ENCODE measurements around the gene CHP2. TPM values are rescaled to one million over a fixed set of nuclear protein-coding genes. Genes with fewer than 3 reads are reported as not detected.

Gene CHP2
- total RNA-seq, 1 experiment from 2014 or later, result 2.1 TPM

- TF ChIP-seq, protein P1, sequence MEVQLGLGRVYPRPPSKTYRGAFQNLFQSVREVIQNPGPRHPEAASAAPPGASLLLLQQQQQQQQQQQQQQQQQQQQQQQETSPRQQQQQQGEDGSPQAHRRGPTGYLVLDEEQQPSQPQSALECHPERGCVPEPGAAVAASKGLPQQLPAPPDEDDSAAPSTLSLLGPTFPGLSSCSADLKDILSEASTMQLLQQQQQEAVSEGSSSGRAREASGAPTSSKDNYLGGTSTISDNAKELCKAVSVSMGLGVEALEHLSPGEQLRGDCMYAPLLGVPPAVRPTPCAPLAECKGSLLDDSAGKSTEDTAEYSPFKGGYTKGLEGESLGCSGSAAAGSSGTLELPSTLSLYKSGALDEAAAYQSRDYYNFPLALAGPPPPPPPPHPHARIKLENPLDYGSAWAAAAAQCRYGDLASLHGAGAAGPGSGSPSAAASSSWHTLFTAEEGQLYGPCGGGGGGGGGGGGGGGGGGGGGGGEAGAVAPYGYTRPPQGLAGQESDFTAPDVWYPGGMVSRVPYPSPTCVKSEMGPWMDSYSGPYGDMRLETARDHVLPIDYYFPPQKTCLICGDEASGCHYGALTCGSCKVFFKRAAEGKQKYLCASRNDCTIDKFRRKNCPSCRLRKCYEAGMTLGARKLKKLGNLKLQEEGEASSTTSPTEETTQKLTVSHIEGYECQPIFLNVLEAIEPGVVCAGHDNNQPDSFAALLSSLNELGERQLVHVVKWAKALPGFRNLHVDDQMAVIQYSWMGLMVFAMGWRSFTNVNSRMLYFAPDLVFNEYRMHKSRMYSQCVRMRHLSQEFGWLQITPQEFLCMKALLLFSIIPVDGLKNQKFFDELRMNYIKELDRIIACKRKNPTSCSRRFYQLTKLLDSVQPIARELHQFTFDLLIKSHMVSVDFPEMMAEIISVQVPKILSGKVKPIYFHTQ (CRISPR knock-in tag; IDR thresholded peaks at IDR 0.05), result no peak
- TF ChIP-seq CREM (CRISPR knock-in tag; IDR thresholded peaks at IDR 0.05), result no peak
- TF ChIP-seq, protein P2, sequence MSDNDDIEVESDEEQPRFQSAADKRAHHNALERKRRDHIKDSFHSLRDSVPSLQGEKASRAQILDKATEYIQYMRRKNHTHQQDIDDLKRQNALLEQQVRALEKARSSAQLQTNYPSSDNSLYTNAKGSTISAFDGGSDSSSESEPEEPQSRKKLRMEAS (CRISPR knock-in tag; IDR thresholded peaks at IDR 0.05), result no peak
- TF ChIP-seq ATF3 (CRISPR knock-in tag; conservative IDR thresholded peaks at IDR 0.05), result no peak
- no peak for TF ChIP-seq NFYB (CRISPR knock-in tag; conservative IDR thresholded peaks at IDR 0.05; ENCODE audit: low read depth)
- TF ChIP-seq, protein P3, sequence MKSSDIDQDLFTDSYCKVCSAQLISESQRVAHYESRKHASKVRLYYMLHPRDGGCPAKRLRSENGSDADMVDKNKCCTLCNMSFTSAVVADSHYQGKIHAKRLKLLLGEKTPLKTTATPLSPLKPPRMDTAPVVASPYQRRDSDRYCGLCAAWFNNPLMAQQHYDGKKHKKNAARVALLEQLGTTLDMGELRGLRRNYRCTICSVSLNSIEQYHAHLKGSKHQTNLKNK (CRISPR knock-in tag; IDR thresholded peaks at IDR 0.05), result no peak
- no peak for TF ChIP-seq ESRRA (CRISPR knock-in tag; IDR thresholded peaks at IDR 0.05; ENCODE audit: borderline replicate concordance)
- no peak for TF ChIP-seq FOXK1 (CRISPR knock-in tag; IDR thresholded peaks at IDR 0.05)
- no peak for TF ChIP-seq TEAD4 (CRISPR knock-in tag; IDR thresholded peaks at IDR 0.05)
- TF ChIP-seq ZNF219 (CRISPR knock-in tag; IDR thresholded peaks at IDR 0.05; ENCODE audit: borderline replicate concordance), result no peak
- no peak for TF ChIP-seq NFE2L1 (CRISPR knock-in tag; IDR thresholded peaks at IDR 0.05)
- TF ChIP-seq, protein P4, sequence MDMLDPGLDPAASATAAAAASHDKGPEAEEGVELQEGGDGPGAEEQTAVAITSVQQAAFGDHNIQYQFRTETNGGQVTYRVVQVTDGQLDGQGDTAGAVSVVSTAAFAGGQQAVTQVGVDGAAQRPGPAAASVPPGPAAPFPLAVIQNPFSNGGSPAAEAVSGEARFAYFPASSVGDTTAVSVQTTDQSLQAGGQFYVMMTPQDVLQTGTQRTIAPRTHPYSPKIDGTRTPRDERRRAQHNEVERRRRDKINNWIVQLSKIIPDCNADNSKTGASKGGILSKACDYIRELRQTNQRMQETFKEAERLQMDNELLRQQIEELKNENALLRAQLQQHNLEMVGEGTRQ (CRISPR knock-in tag; IDR thresholded peaks at IDR 0.05), result no peak
Observed at GRCh38 chr16:23784811-23785447, 30.1 kb downstream of the CHP2 start (continued).

DNA sequence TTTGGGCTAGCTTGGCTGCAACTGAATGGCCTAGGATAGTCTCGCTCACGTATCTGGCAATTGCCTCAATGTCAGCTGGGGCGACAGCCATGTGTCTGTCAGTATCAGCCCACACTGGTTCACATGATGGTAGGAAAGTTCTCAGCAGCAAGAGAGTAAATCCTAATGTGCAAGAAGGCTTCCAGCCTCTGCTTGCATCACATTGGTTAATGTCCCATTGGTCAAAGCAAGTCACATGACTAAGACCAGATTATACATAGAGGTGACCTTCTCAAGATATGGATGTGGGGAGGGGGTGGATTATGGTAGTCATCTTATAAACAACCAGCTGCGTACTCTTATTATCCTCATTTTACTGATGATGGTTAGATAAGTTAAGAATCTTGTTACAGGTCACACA lies 31.0 kb downstream of the CHP2 start:
- no peak overlapping the region for H3K27ac Mint-ChIP-seq

More for the DNA sequence above, 31.0 kb downstream of the CHP2 start:
- Mint-ChIP-seq H3K27me3 (ENCODE audit: low read depth) (peaks cover 93% of the 10 kb centered on the region), H3K9me3 (peaks cover 10% of the 10 kb centered on the region), H3K4me1 (peaks cover 53% of the 10 kb centered on the region), H3K36me3 (peaks cover 6% of the 10 kb centered on the region; the same call in 1 of the 2 replicates), H3K4me3 (no peak overlapping the region)
- ChIA-PET CTCF (interaction anchor here (1.0 to 3.4 kb wide), 3 partner anchors 15 to 20 kb away, joined by 3 to 19 read pairs (median 6); no protein-coding TSS in a partner anchor), POLR2A (no interaction called here)
- no peak for DNase-seq (ENCODE audit: low spot score)
- TF ChIP-seq IRF2 (CRISPR knock-in tag; IDR thresholded peaks at IDR 0.05; ENCODE audit: borderline replicate concordance, low read depth), result no peak
- TF ChIP-seq, protein P4 (CRISPR knock-in tag; IDR thresholded peaks at IDR 0.05), result peak; percentile 77
- TF ChIP-seq, protein P2 (CRISPR knock-in tag; IDR thresholded peaks at IDR 0.05), result no peak
- TF ChIP-seq, protein P5, sequence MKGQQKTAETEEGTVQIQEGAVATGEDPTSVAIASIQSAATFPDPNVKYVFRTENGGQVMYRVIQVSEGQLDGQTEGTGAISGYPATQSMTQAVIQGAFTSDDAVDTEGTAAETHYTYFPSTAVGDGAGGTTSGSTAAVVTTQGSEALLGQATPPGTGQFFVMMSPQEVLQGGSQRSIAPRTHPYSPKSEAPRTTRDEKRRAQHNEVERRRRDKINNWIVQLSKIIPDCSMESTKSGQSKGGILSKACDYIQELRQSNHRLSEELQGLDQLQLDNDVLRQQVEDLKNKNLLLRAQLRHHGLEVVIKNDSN (CRISPR knock-in tag; IDR thresholded peaks at IDR 0.05), result peak; percentile 42; the same call in 1 of the 2 replicates
- TF ChIP-seq NFYB (CRISPR knock-in tag; conservative IDR thresholded peaks at IDR 0.05; ENCODE audit: low read depth), result peak; percentile 31; the same call in 1 of the 2 replicates
- ATAC-seq, result no peak
